GM18519 (cell line): Measurements from ENCODE around the gene FNDC1.

Experiments used
- ATAC-seq: cut with Tn5 transposase; IDR thresholded peaks from one replicate; pipeline ENCODE4 v1.9.1; 2021; ENCODE audit warnings: mild to moderate bottlenecking, moderate library complexity; ENCODE audit not compliant: unreplicated experiment, low FRiP score

The FNDC1 gene

GRCh38 chr6:159156089-159156488 lies 13.1 kb upstream of the FNDC1 start:
- ATAC-seq, result no peak

- ATAC-seq, result no peak
These were observed 11.8 kb upstream of the FNDC1 start for GRCh38 chr6:159157431-159157830.

- ATAC-seq, result no peak
These were observed 7.4 kb upstream of the FNDC1 start for GRCh38 chr6:159161839-159162238.

GRCh38 chr6:159163901-159164370 lies 5.3 kb upstream of the FNDC1 start:
- ATAC-seq, result no peak

GRCh38 chr6:159168536-159169192 lies 536 bp upstream of the FNDC1 start:
- no peak for ATAC-seq

- ATAC-seq, result no peak
These were observed 545 bp downstream of the FNDC1 start for GRCh38 chr6:159169557-159170332.

GRCh38 chr6:159170333-159170672 lies 1.1 kb downstream of the FNDC1 start:
- ATAC-seq, result no peak

GRCh38 chr6:159170999-159171712 lies 2.0 kb downstream of the FNDC1 start:
- no peak for ATAC-seq

GRCh38 chr6:159172091-159172491 lies 2.9 kb downstream of the FNDC1 start:
- no peak for ATAC-seq

- ATAC-seq, result no peak
These were observed 5.2 kb downstream of the FNDC1 start for GRCh38 chr6:159174263-159174969.

GRCh38 chr6:159176913-159177312 lies 7.7 kb downstream of the FNDC1 start:
- no peak for ATAC-seq

GRCh38 chr6:159178847-159179246 lies 9.6 kb downstream of the FNDC1 start:
- no peak for ATAC-seq

- ATAC-seq, result no peak
These were observed 10.8 kb downstream of the FNDC1 start for GRCh38 chr6:159180001-159180400.

- ATAC-seq, result no peak
These were observed 12.7 kb downstream of the FNDC1 start for GRCh38 chr6:159181914-159182313.

- ATAC-seq, result no peak
These were observed 15.4 kb downstream of the FNDC1 start for GRCh38 chr6:159184559-159184958.

GRCh38 chr6:159190460-159190859 lies 21.3 kb downstream of the FNDC1 start:
- no peak for ATAC-seq

- ATAC-seq, result no peak
These were observed 24.7 kb downstream of the FNDC1 start for GRCh38 chr6:159193923-159194322.

- no peak for ATAC-seq
These were observed 25.2 kb downstream of the FNDC1 start for GRCh38 chr6:159194421-159194820.

- no peak for ATAC-seq
These were observed 27.3 kb downstream of the FNDC1 start for GRCh38 chr6:159196430-159196975.

GRCh38 chr6:159197251-159197650 lies 28.1 kb downstream of the FNDC1 start:
- no peak for ATAC-seq

- no peak for ATAC-seq
These were observed 32.1 kb downstream of the FNDC1 start for GRCh38 chr6:159201336-159201735.
